Panc1 (cell line): ENCODE results near the gene NACA2.

ENCODE experiments used
- CTCF ChIP-seq: fragments of 450-650 bp; IDR thresholded peaks from 2 replicates; pipeline ENCODE4 v1.5.1; 2017; ENCODE audit warnings: mild to moderate bottlenecking
- SIN3A ChIP-seq: IDR thresholded peaks from 2 replicates; pipeline ENCODE4 v1.6.1; 2012; ENCODE audit warnings: low read depth, mild to moderate bottlenecking, low read length, moderate library complexity, borderline replicate concordance; ENCODE audit not compliant: insufficient read depth

- TF ChIP-seq SIN3A (no peak), CTCF (no peak)
Measured at GRCh38 chr17:61543786-61544415, 47.1 kb downstream of the NACA2 start.
